OCI-LY3 (cell line): ENCODE data around the gene IL1R1.

Experiments used
- EZH2phosphoT487 ChIP-seq: fragments of 200-600 bp; shearing (Covaris generic); IDR thresholded peaks from 2 replicates; pipeline ENCODE4 v1.6.1; 2018; ENCODE audit warnings: antibody characterized with exemption, mixed run types, low read depth
- TF ChIP-seq, protein P1 (sequence below): fragments of 200-600, 300-600 bp; sonication (generic); IDR thresholded peaks from 2 replicates; pipeline ENCODE4 v1.5.1; 2014; ENCODE audit warnings: antibody characterized with exemption, low read length, low read depth

DNA sequence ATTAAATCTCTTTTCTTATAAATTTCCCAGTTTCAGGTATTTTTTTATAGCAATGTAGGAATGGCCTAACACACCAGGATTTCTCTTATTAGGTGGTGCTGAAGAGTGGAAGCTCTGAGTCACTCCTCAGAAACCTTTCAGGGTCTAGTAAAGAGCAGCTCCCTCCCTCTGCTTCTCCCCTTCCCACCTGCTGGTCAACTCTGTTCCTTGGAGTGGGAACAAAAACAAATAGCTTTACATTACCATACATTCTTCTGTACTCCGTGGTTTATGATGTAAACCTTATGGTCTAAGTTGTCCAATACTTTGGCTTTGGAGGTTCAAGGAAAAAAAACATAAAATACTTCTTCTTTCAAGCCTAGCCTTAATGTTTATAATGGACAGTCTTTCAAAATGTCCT is 2.7 kb upstream of the IL1R1 start:
- TF ChIP-seq, protein P1, sequence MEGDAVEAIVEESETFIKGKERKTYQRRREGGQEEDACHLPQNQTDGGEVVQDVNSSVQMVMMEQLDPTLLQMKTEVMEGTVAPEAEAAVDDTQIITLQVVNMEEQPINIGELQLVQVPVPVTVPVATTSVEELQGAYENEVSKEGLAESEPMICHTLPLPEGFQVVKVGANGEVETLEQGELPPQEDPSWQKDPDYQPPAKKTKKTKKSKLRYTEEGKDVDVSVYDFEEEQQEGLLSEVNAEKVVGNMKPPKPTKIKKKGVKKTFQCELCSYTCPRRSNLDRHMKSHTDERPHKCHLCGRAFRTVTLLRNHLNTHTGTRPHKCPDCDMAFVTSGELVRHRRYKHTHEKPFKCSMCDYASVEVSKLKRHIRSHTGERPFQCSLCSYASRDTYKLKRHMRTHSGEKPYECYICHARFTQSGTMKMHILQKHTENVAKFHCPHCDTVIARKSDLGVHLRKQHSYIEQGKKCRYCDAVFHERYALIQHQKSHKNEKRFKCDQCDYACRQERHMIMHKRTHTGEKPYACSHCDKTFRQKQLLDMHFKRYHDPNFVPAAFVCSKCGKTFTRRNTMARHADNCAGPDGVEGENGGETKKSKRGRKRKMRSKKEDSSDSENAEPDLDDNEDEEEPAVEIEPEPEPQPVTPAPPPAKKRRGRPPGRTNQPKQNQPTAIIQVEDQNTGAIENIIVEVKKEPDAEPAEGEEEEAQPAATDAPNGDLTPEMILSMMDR, result no peak
- TF ChIP-seq EZH2phosphoT487, result no peak
